Activated CD8-positive, alpha-beta T cell treated with anti-CD3 and anti-CD28 coated beads, Interleukin-2, amount 10 ng/mL, durations not matched to agents 7 days and 5 days (primary cell): ENCODE results near the gene MYO7B. TPM values are rescaled to one million over a fixed set of nuclear protein-coding genes. Genes with fewer than 3 reads are reported as not detected.

Source experiments
- ATAC-seq: fragments of 150-1000 bp; cut with Tn5 transposase; one replicate; pipeline ENCODE4 v1.10.0; 2021; ENCODE audit warnings: moderate library complexity
- CTCF ChIA-PET: fragments of 350-600 bp; sonication (Branson Sonifier 250); formaldehyde crosslinking; loops from one replicate; lab custom pipeline; 2021; ENCODE audit warnings: antibody characterized with exemption; lab: Charles Lee
- POLR2A ChIA-PET: fragments of 350-600 bp; sonication (Branson Sonifier 250); formaldehyde crosslinking; loops from one replicate; lab custom pipeline; 2021; ENCODE audit warnings: antibody characterized with exemption; lab: Charles Lee
- DNase-seq: peaks from one replicate; pipeline ENCODE4 v3.0.0-alpha.2; 2020
- H3K27ac Mint-ChIP-seq: one replicate; pipeline ENCODE4 v1.8.0; 2021; ENCODE audit warnings: mild to moderate bottlenecking, mixed read lengths
- H3K27me3 Mint-ChIP-seq: one replicate; pipeline ENCODE4 v1.8.0; 2021; ENCODE audit warnings: low read depth, mixed read lengths
- H3K36me3 Mint-ChIP-seq: one replicate; pipeline ENCODE4 v1.8.0; 2021; ENCODE audit warnings: low read depth, mixed read lengths
- H3K4me1 Mint-ChIP-seq: one replicate; pipeline ENCODE4 v1.8.0; 2021; ENCODE audit warnings: low read depth, mixed read lengths
- H3K4me3 Mint-ChIP-seq: one replicate; pipeline ENCODE4 v1.8.0; 2021; ENCODE audit warnings: mild to moderate bottlenecking, mixed read lengths
- H3K9me3 Mint-ChIP-seq: one replicate; pipeline ENCODE4 v1.8.0; 2022; ENCODE audit warnings: mixed read lengths; ENCODE audit not compliant: insufficient read depth
- total RNA-seq, 2 experiments: library from RNA; stranded (reverse); gene quantifications; one replicate each; pipeline ENCODE4 v1.2.3, GENCODE V29; 2021

Gene MYO7B
- total RNA-seq, 2 experiments from 2014 or later, result 0.82 to 1.2 TPM

GRCh38 chr2:127575941-127576432 is 40.5 kb downstream of the MYO7B start:
- Mint-ChIP-seq H3K9me3 (no peaks in the 10 kb centered on the region), H3K27me3 (peaks cover 7% of the 10 kb centered on the region), H3K4me3 (no peak overlapping the region), H3K27ac (peak overlapping the region; percentile 66), H3K4me1 (peaks cover 32% of the 10 kb centered on the region), H3K36me3 (no peaks in the 10 kb centered on the region)
- ChIA-PET POLR2A (no interaction called here), CTCF (interaction anchor here (1.4 to 2.5 kb wide), 3 partner anchors 13 to 74 kb away, joined by 5 to 22 read pairs (median 10); no protein-coding TSS in a partner anchor)
- ATAC-seq, result peak; percentile 44
- no peak for DNase-seq

- Mint-ChIP-seq H3K27ac (peak overlapping the region; percentile 66), H3K9me3 (no peaks in the 10 kb centered on the region), H3K36me3 (no peaks in the 10 kb centered on the region), H3K27me3 (peaks cover 7% of the 10 kb centered on the region), H3K4me1 (peaks cover 32% of the 10 kb centered on the region), H3K4me3 (no peak overlapping the region)
- ChIA-PET POLR2A (no interaction called here), CTCF (interaction anchor here (2.5 kb wide), 2 partner anchors 13 to 15 kb away, joined by 10 to 22 read pairs; no protein-coding TSS in a partner anchor)
- ATAC-seq (no peak), DNase-seq (no peak)
Measured at GRCh38 chr2:127576433-127577207, 41.1 kb downstream of the MYO7B start.

GRCh38 chr2:127577208-127577475 is 41.7 kb downstream of the MYO7B start:
- no peaks in the 10 kb centered on the region for H3K9me3 Mint-ChIP-seq
- CTCF ChIA-PET, result no interaction called here
- no peak overlapping the region for H3K4me3 Mint-ChIP-seq
- H3K4me1 Mint-ChIP-seq, result peaks cover 32% of the 10 kb centered on the region
- H3K27me3 Mint-ChIP-seq, result peaks cover 7% of the 10 kb centered on the region
- no peak for ATAC-seq
- POLR2A ChIA-PET, result no interaction called here
- no peaks in the 10 kb centered on the region for H3K36me3 Mint-ChIP-seq
- H3K27ac Mint-ChIP-seq, result no peak overlapping the region
- no peak for DNase-seq

GRCh38 chr2:127577503-127577902 is 42.0 kb downstream of the MYO7B start:
- POLR2A ChIA-PET, result no interaction called here
- Mint-ChIP-seq H3K27me3 (peaks cover 6% of the 10 kb centered on the region), H3K27ac (no peak overlapping the region), H3K4me3 (no peak overlapping the region), H3K36me3 (no peaks in the 10 kb centered on the region), H3K4me1 (peaks cover 32% of the 10 kb centered on the region), H3K9me3 (no peaks in the 10 kb centered on the region)
- DNase-seq, result no peak
- no peak for ATAC-seq
- CTCF ChIA-PET, result interaction anchor here (1.2 kb wide), 1 partner anchor 14 kb away, joined by 4 read pairs; no protein-coding TSS in a partner anchor

DNA sequence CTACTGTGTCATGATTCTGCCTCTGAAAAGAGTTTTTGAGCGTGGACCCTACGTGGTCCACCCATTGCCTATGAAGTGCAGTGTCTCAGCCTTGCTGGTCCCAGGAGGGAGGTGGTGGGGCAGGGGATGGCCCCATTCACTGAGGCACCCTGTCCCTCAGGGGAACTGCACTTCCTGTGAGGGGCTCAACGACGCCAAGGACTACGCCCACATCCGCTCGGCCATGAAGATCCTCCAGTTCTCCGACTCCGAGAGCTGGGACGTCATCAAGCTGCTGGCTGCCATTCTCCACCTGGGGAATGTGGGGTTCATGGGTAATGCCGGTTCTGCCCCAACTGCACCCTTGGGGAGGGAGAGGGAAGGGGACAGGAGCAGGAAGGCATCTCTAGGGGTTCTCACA is 42.5 kb downstream of the MYO7B start:
- ATAC-seq (no peak), DNase-seq (peak; percentile 7)
- Mint-ChIP-seq H3K36me3 (no peaks in the 10 kb centered on the region), H3K27ac (peak overlapping the region; percentile 19), H3K4me3 (no peak overlapping the region), H3K4me1 (peaks cover 32% of the 10 kb centered on the region), H3K27me3 (peaks cover 4% of the 10 kb centered on the region), H3K9me3 (no peaks in the 10 kb centered on the region)
- POLR2A ChIA-PET, result interaction anchor here (0.8 kb wide), 1 partner anchor 11 kb away, joined by 3 read pairs; no protein-coding TSS in a partner anchor
- CTCF ChIA-PET, result interaction anchor here (1.2 kb wide), 1 partner anchor 13 kb away, joined by 4 read pairs; no protein-coding TSS in a partner anchor

DNA sequence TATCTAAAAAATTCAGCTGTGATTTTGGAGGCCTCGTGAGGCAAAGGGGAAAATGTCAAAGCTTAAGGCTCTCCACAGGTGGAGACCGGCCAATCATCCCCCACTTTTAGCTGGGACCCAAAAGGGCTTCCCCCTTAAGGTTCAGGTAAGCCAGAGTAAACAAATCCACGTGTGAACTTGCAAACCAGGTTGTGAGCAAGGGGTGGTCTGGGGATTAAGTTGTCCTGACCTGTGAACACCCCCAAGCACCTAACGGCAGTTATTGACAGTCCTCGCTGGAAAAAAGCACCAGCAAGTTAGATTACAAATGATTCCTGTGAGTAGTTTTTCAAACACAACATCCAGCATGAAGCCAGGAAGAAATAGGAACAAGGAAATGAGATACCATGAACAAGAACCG is 42.9 kb downstream of the MYO7B start:
- ChIA-PET POLR2A (interaction anchor here (0.8 kb wide), 1 partner anchor 11 kb away, joined by 3 read pairs; no protein-coding TSS in a partner anchor), CTCF (interaction anchor here (1.2 kb wide), 1 partner anchor 13 kb away, joined by 4 read pairs; no protein-coding TSS in a partner anchor)
- ATAC-seq (no peak), DNase-seq (no peak)
- Mint-ChIP-seq H3K36me3 (no peaks in the 10 kb centered on the region), H3K27ac (no peak overlapping the region), H3K4me3 (no peak overlapping the region), H3K9me3 (no peaks in the 10 kb centered on the region), H3K4me1 (peaks cover 32% of the 10 kb centered on the region), H3K27me3 (peaks cover 4% of the 10 kb centered on the region)

DNA sequence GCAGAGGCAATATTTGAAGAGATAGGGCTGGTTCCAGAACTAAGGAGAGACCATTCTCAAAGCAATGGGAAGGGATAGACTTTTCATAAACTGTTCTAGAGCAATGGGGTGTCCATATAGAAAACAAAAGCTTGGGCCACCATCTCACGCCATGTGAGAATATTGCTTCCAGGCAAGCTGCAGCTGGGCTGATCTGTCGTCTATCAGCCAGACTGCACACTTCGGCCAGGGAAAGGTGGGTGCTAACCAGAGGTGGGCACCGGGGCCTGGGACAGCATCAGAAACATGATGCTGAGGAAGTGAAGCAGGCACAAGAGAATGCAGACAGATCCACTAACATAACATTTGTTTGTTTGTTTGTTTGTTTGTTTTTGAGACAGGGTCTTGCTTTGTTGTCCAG is 43.7 kb downstream of the MYO7B start:
- no peaks in the 10 kb centered on the region for H3K9me3 Mint-ChIP-seq
- DNase-seq (no peak), ATAC-seq (no peak)
- H3K27me3 Mint-ChIP-seq, result peaks cover 4% of the 10 kb centered on the region
- H3K4me3 Mint-ChIP-seq, result no peak overlapping the region
- ChIA-PET POLR2A (no interaction called here), CTCF (interaction anchor here (0.7 to 1.7 kb wide), 2 partner anchors 12 to 53 kb away, joined by 3 to 12 read pairs; partner anchors contain the start of gene IWS1)
- H3K4me1 Mint-ChIP-seq, result peaks cover 32% of the 10 kb centered on the region
- H3K27ac Mint-ChIP-seq, result no peak overlapping the region
- H3K36me3 Mint-ChIP-seq, result no peaks in the 10 kb centered on the region

GRCh38 chr2:127580167-127581049 is 44.9 kb downstream of the MYO7B start:
- H3K27me3 Mint-ChIP-seq, result peaks cover 4% of the 10 kb centered on the region
- H3K4me1 Mint-ChIP-seq, result peaks cover 21% of the 10 kb centered on the region
- ATAC-seq (no peak), DNase-seq (no peak)
- H3K36me3 Mint-ChIP-seq, result no peaks in the 10 kb centered on the region
- no peak overlapping the region for H3K27ac Mint-ChIP-seq
- no peak overlapping the region for H3K4me3 Mint-ChIP-seq
- H3K9me3 Mint-ChIP-seq, result no peaks in the 10 kb centered on the region
- CTCF ChIA-PET, result interaction anchor here (1.7 kb wide), 1 partner anchor 11 kb away, joined by 12 read pairs; no protein-coding TSS in a partner anchor
- POLR2A ChIA-PET, result no interaction called here

GRCh38 chr2:127581050-127581345 is 45.5 kb downstream of the MYO7B start:
- DNase-seq, result no peak
- Mint-ChIP-seq H3K4me3 (no peak overlapping the region), H3K4me1 (peaks cover 15% of the 10 kb centered on the region), H3K9me3 (no peaks in the 10 kb centered on the region), H3K27ac (no peak overlapping the region), H3K36me3 (no peaks in the 10 kb centered on the region), H3K27me3 (peaks cover 4% of the 10 kb centered on the region)
- ChIA-PET CTCF (no interaction called here), POLR2A (no interaction called here)
- no peak for ATAC-seq

- Mint-ChIP-seq H3K27me3 (peaks cover 4% of the 10 kb centered on the region), H3K27ac (no peak overlapping the region), H3K4me3 (no peak overlapping the region), H3K36me3 (no peaks in the 10 kb centered on the region), H3K9me3 (no peaks in the 10 kb centered on the region), H3K4me1 (peaks cover 12% of the 10 kb centered on the region)
- ChIA-PET POLR2A (no interaction called here), CTCF (interaction anchor here (2.0 kb wide), 1 partner anchor 9 kb away, joined by 15 read pairs; no protein-coding TSS in a partner anchor)
- no peak for ATAC-seq
- DNase-seq, result no peak
Measured at GRCh38 chr2:127581516-127582490, 46.3 kb downstream of the MYO7B start.
